Measurements from ENCODE around the gene DNAJC7.
"Not testable (repeated sequence)": the region's sequence is repeated elsewhere in the genome, so short reads cannot be mapped to it uniquely, and the experiment has no call there.

Gene DNAJC7

DNA sequence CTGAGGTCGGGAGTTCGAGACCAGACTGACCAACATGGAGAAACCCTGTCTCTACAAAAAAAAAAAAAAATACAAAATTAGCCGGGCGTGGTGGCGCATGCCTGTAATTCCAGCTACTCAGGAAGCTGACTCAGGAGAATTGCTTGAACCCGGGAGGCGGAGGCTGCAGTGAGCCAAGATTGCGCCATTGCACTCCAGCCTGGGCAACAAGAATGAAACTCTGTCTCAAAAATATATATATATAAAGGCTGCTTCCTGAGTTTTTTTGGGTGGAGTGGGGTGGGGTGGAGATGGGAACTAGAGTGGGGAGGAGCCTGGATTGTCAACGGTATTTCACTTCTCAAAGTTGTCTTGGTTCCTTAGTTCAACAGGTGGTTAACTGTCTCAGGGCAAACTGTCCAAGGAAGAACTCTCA lies 7.0 kb downstream of the DNAJC7 start:
- FAIRE-seq, result not testable (repeated sequence)

DNA sequence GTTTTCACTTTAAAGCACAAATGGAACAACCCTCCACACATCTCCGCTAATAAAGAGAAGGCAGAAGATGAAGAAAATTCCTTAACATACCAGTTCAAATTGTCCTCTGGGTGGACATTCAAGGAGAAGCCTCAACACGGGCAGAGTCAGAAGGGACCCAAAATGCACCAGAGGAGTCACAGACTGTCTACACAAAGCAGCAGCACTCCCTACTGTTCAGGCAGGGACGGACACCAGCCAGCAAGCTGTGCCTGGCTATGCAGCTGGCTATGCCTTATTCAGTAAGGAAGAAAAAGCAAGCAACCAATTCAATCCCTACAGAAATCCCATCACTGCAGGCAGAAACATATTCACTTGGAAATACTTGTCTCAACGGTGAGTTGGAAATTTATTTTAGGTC lies 8.1 kb downstream of the DNAJC7 start:
- FAIRE-seq, result no peak

- no peak for FAIRE-seq
These were observed 12.1 kb downstream of the DNAJC7 start for GRCh38 chr17:42005166-42005565.

- FAIRE-seq, result no peak
These were observed 14.4 kb downstream of the DNAJC7 start for GRCh38 chr17:42002792-42003301.

DNA sequence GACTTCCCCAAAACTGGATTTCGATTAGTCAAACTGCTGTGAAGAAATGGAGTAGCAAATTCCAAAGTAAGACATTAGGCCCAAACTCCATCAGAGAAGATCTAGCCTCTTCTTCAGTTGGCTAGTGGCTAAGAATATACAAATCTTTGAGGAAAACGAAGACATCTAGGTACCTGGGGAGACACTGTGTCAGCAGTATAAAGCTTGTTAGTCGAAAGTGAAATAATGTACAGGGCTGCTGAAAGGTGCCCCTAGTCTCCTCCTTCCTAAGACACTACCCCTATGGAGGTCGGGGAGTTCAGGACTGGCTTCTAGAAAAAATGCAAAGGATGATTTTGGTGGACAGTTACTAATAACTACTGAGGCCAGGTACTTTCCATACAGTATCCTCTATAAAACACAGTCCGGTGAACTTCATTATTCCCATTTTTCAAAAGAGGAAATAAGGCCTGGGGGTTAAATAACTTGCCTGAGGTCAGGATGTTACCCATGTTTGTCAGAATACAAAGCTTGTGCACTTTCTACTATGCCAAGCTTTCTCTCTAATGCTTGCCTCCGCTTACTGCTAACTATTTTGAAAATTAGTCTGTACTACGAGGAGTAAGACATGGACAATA lies 15.0 kb downstream of the DNAJC7 start:
- no peak for FAIRE-seq

- FAIRE-seq, result no peak
These were observed 15.5 kb downstream of the DNAJC7 start for GRCh38 chr17:42001729-42002128.

GRCh38 chr17:42000413-42001133 lies 16.7 kb downstream of the DNAJC7 start:
- FAIRE-seq, result no peak

DNA sequence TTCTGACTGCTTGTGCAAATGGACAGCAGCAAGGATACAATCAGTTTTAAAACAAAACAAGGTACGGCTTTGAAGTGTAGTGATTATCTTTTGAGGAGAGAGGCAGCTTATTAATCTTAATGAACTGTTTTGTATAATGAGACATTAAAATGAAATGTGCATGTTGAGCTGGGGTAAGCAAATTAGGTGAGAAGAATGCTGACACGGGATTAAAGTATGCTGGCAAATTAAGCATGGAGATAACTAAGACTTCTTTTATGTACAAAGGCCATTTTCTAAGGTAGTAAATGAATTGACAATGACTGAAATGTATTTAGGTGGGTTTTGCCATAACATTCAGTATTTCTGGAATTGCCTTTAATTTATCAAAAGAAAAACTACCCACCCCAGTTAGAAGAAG lies 18.7 kb downstream of the DNAJC7 start:
- no peak for FAIRE-seq

GRCh38 chr17:41996855-41997164 lies 20.4 kb downstream of the DNAJC7 start:
- no peak for FAIRE-seq

DNA sequence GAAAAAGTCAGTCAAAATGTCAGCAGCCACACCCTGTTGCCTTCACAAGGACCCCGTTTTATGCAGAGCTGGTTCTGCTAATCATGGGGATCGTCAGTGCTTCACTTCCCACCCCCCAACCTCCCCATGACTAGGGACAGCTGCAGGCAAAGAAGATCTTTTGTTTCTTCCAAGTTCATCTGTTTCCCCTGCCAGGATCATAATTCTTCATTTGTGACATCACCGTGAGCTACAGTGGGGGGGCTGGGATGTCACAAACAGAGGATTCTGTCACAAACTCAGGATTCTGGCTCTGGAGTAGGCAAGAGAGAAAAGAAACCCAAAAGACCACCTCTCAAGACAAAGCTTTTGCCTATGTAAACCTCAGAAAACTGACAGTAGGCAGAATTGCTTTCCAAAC lies 24.7 kb downstream of the DNAJC7 start:
- FAIRE-seq, result no peak

GRCh38 chr17:41989702-41990419 lies 27.4 kb downstream of the DNAJC7 start:
- no peak for FAIRE-seq

DNA sequence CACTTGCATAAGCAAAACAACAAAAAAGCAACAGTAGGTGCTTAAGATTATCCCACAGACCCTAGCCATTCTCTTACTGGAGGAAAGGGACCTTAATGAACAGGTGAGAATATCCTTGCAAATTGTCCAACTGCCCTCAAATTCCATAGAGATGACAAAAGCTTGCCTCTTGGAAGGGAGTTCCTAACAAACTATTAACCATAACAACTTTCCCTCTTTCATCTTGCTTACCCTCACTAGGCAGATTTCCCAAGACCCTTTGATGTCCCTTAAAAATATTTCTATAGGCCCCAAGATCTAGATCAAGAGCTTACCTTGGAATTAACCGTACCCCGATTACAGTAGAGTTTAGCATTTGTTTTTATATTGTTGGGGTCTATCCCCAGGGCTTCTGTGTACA lies 28.8 kb downstream of the DNAJC7 start:
- FAIRE-seq, result no peak

- no peak for FAIRE-seq
These were observed 29.6 kb downstream of the DNAJC7 start for GRCh38 chr17:41987642-41988041.

DNA sequence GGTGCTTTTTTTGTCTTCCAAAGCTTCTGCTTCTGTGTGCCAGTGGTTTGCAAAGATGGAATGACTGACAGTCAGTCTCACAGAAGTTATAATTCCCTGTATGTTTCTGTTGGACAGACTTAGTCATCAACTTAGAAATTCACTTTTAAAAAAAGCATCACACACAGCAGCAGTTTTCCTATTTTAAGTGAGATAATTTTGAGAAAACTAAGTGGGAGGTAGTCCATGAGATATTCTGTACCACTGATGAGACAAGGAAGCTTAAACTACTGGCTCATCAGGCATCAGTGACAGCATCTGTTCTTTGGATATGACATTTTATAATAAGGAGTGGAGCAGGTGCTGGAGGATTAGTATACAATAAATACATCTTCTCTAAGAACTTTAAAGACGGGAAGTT lies 30.6 kb downstream of the DNAJC7 start:
- no peak for FAIRE-seq

- FAIRE-seq, result no peak
These were observed 31.3 kb downstream of the DNAJC7 start for GRCh38 chr17:41985919-41986318.

DNA sequence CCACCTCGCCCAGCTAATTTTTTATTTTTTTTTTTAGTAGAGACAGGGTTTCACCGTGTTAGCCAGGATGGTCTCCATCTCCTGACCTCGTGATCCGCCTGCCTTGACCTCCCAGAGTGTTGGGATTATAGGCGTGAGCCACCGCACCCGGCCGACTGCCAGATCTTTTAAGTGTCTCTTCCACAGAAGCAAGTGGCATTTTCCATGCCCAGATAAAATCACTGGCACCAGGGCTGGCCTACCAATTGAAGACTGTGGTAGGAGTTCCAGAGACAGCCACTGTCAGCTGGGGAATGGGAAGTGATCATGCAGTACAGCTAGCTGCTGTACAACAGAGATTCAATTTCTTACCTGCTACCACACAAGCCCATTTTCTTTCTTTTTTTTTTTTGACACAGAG lies 32.8 kb downstream of the DNAJC7 start:
- FAIRE-seq, result no peak

- FAIRE-seq, result no peak
These were observed 35.0 kb downstream of the DNAJC7 start for GRCh38 chr17:41982026-41982760.

GRCh38 chr17:41977991-41978390 lies 39.2 kb downstream of the DNAJC7 start:
- FAIRE-seq, result no peak

DNA sequence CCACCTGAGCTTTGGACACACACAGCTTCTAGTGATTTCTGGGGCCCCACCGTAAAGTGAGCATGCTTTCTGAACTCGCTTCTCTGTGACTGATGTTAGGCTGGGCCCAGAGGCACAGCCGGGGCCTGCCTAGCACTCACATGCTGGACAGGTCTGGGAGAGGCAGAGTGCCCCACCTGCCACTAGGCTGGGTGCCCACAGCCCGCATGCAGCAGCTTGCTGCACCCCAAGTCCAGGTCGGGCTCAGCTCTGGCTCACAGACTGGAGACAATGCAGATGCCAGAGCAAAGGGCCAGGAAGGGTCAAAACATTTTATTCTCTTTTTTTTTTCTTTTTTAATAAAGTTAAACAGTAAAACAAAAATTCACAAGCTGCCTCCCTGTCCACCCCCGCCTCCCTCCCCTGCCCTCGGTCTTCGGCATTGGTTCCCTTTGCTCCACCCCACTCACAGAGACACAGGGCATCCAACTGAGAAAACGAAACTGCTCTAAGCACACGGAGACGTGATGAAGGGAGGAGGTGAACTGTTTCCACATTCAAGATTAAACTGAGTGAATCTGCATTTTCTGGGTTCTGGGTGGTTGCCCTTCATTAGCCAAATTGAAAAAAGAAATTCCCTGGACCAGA lies 41.0 kb downstream of the DNAJC7 start:
- no peak for FAIRE-seq

DNA sequence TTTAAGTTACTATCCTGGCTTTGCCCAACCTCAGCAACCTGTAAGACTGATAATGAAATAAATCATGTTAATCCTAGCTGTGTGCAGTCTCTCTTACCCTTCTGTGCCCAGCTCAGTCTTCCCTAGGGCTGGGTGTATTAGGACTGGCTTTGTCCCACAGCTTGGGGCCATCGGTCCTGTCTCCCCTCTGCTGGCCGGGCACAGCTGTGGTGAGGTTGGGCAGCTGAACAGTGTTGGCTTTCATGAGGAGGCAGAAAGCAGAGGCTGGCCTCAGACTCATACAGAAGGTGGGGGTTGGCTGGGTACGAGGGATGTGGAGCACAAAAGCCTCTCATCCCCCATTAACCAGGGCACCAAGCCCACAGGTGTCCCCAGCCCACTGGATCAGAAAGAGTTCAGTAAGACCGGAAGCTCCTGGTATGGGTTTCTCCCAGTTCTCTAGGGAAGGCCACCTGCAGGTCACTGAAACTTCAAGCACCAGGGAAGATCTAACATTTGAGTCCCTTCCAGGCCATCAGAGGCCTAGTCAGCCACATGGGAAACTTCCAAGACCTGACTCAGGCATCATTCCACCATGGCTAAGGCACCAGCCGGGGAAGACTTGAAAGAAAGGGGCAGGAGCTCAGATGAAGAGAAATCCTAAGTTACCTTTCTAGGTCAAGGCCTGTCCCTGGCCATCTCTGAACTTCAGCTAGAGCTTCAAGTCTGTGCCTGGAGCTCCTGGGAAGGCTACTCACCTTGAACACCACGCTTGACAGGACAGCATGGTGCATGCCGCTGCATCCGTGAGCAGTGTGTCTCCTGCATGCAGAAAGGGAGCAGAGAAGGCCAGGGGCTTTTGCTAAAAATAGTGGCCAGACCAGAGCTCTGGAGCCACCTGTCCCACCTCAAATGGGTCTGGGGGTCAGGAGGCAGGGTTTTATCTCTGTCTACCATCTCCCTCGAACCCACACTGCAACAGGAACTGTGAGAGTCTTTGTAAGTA lies 41.8 kb downstream of the DNAJC7 start:
- FAIRE-seq, result no peak

GRCh38 chr17:41974658-41975057 lies 42.6 kb downstream of the DNAJC7 start:
- no peak for FAIRE-seq

DNA sequence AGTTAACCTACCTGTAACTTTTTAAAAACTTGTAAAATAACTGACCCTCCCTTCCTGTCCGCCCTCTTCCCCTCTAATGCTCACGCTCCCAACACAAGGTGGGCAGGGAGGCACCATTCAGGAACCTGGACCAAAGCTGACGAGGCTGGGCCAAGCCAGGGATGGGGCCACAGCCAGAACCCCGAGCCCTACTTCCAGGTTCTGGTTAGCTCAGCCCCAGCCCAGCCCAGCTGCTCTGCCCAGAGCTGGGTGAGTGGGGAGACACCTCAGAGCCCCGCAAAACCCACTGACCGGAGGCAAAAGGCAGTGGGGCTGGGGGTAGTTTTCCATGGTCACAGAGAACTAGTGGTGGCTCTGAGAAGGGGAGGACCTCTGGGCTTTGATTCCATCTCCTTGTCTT lies 43.2 kb downstream of the DNAJC7 start:
- FAIRE-seq, result no peak

All from A204.1 (cell line).